IMR-90 (cell line): ENCODE data around the gene C21orf91. TPM values are rescaled to one million over a fixed set of nuclear protein-coding genes. Genes with fewer than 3 reads are reported as not detected.

Experiments used
- ATAC-seq: fragments of 200-7000 bp; cut with Tn5 transposase; 2 replicates; pipeline ENCODE4 v1.9.1; 2020; ENCODE audit warnings: low read depth, mild to moderate bottlenecking, moderate library complexity
- BruUV-seq: library from RNA; stranded (reverse); fragments of 400-500 nt; replicated peaks from 2 replicates; lab custom pipeline; 2021; lab: Mats Ljungman, UMichigan
- CTCF ChIA-PET: fragments of 300-600 bp; formaldehyde crosslinking; extraction: SDS; loops from one replicate; lab custom pipeline; 2021; ENCODE audit warnings: antibody characterized with exemption; lab: Yijun Ruan, JAX
- POLR2A ChIA-PET: fragments of 300-600 bp; sonication (Branson Sonifier 250); formaldehyde crosslinking; loops from one replicate; lab custom pipeline; 2022; ENCODE audit warnings: antibody characterized with exemption; ENCODE audit not compliant: unreplicated experiment; lab: Charles Lee
- DNase-seq: peaks from one replicate; pipeline ENCODE4 v3.0.0; 2013
- H2AFZ ChIP-seq: replicated peaks from 2 replicates; pipeline ENCODE3; 2013; ENCODE audit warnings: low read length, mild to moderate bottlenecking; ENCODE audit not compliant: poor library complexity
- H2AK5ac ChIP-seq: 2 replicates; pipeline ENCODE4 v1.6.1; 2013; ENCODE audit warnings: low read depth, low read length, inconsistent platforms
- H2AK9ac ChIP-seq: replicated peaks from 2 replicates; pipeline ENCODE3; 2013; ENCODE audit warnings: mild to moderate bottlenecking, low read depth, low read length, moderate library complexity; ENCODE audit not compliant: poor library complexity
- H2BK120ac ChIP-seq: 2 replicates; pipeline ENCODE4 v1.6.1; 2013; ENCODE audit warnings: low read depth, low read length, inconsistent platforms
- H2BK15ac ChIP-seq: 3 replicates; pipeline ENCODE4 v1.6.1; 2013; ENCODE audit warnings: low read depth, low read length, inconsistent platforms
- H2BK20ac ChIP-seq: 2 replicates; pipeline ENCODE4 v1.6.1; 2013; ENCODE audit warnings: low read depth, mild to moderate bottlenecking, inconsistent platforms, low read length, moderate library complexity
- H2BK5ac ChIP-seq: 2 replicates; pipeline ENCODE4 v1.6.1; 2013; ENCODE audit warnings: mild to moderate bottlenecking, low read depth, low read length, inconsistent platforms; ENCODE audit not compliant: poor library complexity, severe bottlenecking
- H3K14ac ChIP-seq: replicated peaks from 2 replicates; pipeline ENCODE4 v1.6.1; 2013; ENCODE audit warnings: low read depth, low read length, inconsistent platforms
- H3K18ac ChIP-seq: 2 replicates; pipeline ENCODE4 v1.6.1; 2013; ENCODE audit warnings: low read depth, low read length, control low read depth
- H3K23ac ChIP-seq: 2 replicates; pipeline ENCODE4 v1.6.1; 2013; ENCODE audit warnings: low read depth, low read length, inconsistent platforms
- H3K27ac ChIP-seq: 2 replicates; pipeline ENCODE4 v1.5.1; 2013; ENCODE audit warnings: mild to moderate bottlenecking, control low read depth, low read length; ENCODE audit not compliant: insufficient read depth
- H3K27me3 ChIP-seq: 2 replicates; pipeline ENCODE4 v1.6.1; 2013; ENCODE audit warnings: low read length; ENCODE audit not compliant: control insufficient read depth, insufficient read depth
- H3K36me3 ChIP-seq: 2 replicates; pipeline ENCODE4 v1.6.1; 2013; ENCODE audit warnings: low read length, mixed read lengths; ENCODE audit not compliant: control insufficient read depth, insufficient read depth
- H3K4ac ChIP-seq: 2 replicates; pipeline ENCODE4 v1.6.1; 2013; ENCODE audit warnings: low read depth, low read length, inconsistent platforms
- H3K4me1 ChIP-seq: 2 replicates; pipeline ENCODE4 v1.6.1; 2013; ENCODE audit warnings: low read length, mixed read lengths; ENCODE audit not compliant: control insufficient read depth, insufficient read depth
- H3K4me2 ChIP-seq: 2 replicates; pipeline ENCODE4 v1.6.1; 2013; ENCODE audit warnings: low read depth, mild to moderate bottlenecking, control low read depth, low read length, moderate library complexity
- H3K4me3 ChIP-seq: 2 replicates; pipeline ENCODE4 v1.5.1; 2013; ENCODE audit warnings: low read depth, mild to moderate bottlenecking, control low read depth, low read length, moderate library complexity; ENCODE audit not compliant: insufficient read depth
- H3K56ac ChIP-seq: 2 replicates; pipeline ENCODE4 v1.6.1; 2013; ENCODE audit warnings: low read length, inconsistent platforms; ENCODE audit not compliant: insufficient read depth; ENCODE audit errors: extremely low read depth
- H3K79me1 ChIP-seq, 2 experiments: 2 replicates each; pipeline ENCODE4 v1.6.1; 2013; ENCODE audit warnings: low read length in 2 of 2, inconsistent platforms in 1 of 2, low read depth in 1 of 2
- H3K9ac ChIP-seq: 2 replicates; pipeline ENCODE4 v1.6.1; 2013; ENCODE audit warnings: low read depth, low read length, control low read depth
- H3K9me1 ChIP-seq: 2 replicates; pipeline ENCODE4 v1.6.1; 2013; ENCODE audit warnings: low read length, inconsistent platforms; ENCODE audit not compliant: insufficient read depth
- H3K9me3 ChIP-seq: 2 replicates; pipeline ENCODE4 v1.6.1; 2013; ENCODE audit warnings: low read length; ENCODE audit not compliant: control insufficient read depth, insufficient read depth
- H4K20me1 ChIP-seq: 2 replicates; pipeline ENCODE4 v1.6.1; 2013; ENCODE audit warnings: low read length, inconsistent platforms; ENCODE audit not compliant: insufficient read depth
- H4K5ac ChIP-seq: 2 replicates; pipeline ENCODE4 v1.6.1; 2013; ENCODE audit warnings: mild to moderate bottlenecking, low read depth, low read length, control low read depth
- H4K8ac ChIP-seq, 2 experiments: 2 replicates each; pipeline ENCODE4 v1.6.1; 2013; ENCODE audit warnings: low read depth in 2 of 2, low read length in 2 of 2, control low read depth in 1 of 2, inconsistent platforms in 1 of 2
- H4K91ac ChIP-seq: 2 replicates; pipeline ENCODE4 v1.6.1; 2013; ENCODE audit warnings: low read depth, low read length, inconsistent platforms; ENCODE audit not compliant: insufficient read depth
- USF2 ChIP-seq: fragments of 150-350 bp; IDR thresholded peaks from 2 replicates; pipeline ENCODE4 v1.6.1; 2017; ENCODE audit warnings: mild to moderate bottlenecking, antibody characterized with exemption, low read length, low read depth
- WGBS, 2 experiments: methylation state at CpG; one replicate each; pipeline versions ENCODE4 v1.1.5 to v1.1.7; 2013; ENCODE audit warnings: missing lambda C conversion rate in 2 of 2; ENCODE audit not compliant: insufficient read length in 1 of 2; ENCODE audit errors: extremely low coverage in 2 of 2; 5-methylcytosine and 5-hydroxymethylcytosine counted together
- dilution Hi-C: fragments of 300-500 bp; cut with HindIII; formaldehyde crosslinking; loops from one replicate; pipeline ENCODE4 v1.14.3; 2018; ENCODE audit warnings: low sequenced_read_pairs; ENCODE audit not compliant: unreplicated experiment
- in situ Hi-C: fragments of 300-500 bp; cut with MboI; formaldehyde crosslinking; loops from 3 replicates; pipeline ENCODE4 v1.14.3; 2019; ENCODE audit warnings: low sequenced_read_pairs, inconsistent platforms, mixed read lengths
- intact Hi-C: fragments of 100-400 bp; cut with micrococcal nuclease; formaldehyde crosslinking; loops from 2 replicates; pipeline ENCODE4 v1.10.0; 2022
- polyA plus RNA-seq, 3 experiments: library from polyadenylated mRNA; depleted of rRNA; stranded (reverse); fragments of >200 nt; gene quantifications; 2 replicates each; pipeline ENCODE4 v1.2.3, GENCODE V29; 2012; ENCODE audit warnings: low replicate concordance in 1 of 3
- total RNA-seq: library from RNA; depleted of rRNA; stranded (reverse); fragments of >200 nt; gene quantifications from 2 replicates; pipeline ENCODE4 v1.2.3, GENCODE V29; 2012

The C21orf91 gene
- total and polyA plus RNA-seq, 2 of the 4 experiments (the other 2 are of a cell fraction), result 3.7 to 9.3 TPM

GRCh38 chr21:17765207-17765606 lies 53.9 kb downstream of the C21orf91 start:
- no peaks in the 10 kb centered on the region for H3K9me1 ChIP-seq
- ChIA-PET POLR2A (no interaction called here), CTCF (no interaction called here)
- H2BK20ac ChIP-seq, result no peak overlapping the region
- TF ChIP-seq USF2, result no peak
- H4K8ac ChIP-seq, result no peak overlapping the region
- no peaks in the 10 kb centered on the region for H3K79me1 ChIP-seq
- H2BK5ac ChIP-seq, result no peak overlapping the region
- in situ Hi-C loops, result no loop called here
- H4K5ac ChIP-seq, result no peak overlapping the region
- DNase-seq (no peak), ATAC-seq (no peak)
- no peak overlapping the region for H2BK120ac ChIP-seq
- dilution Hi-C loops, result no loop called here
- H2AK9ac ChIP-seq, result no peak overlapping the region
- H3K14ac ChIP-seq, result no peak overlapping the region
- H3K4ac ChIP-seq, result no peak overlapping the region
- H3K18ac ChIP-seq, result no peak overlapping the region
- H4K20me1 ChIP-seq, result no peaks in the 10 kb centered on the region
- peak overlapping the region; percentile 28 for H2AFZ ChIP-seq
- H3K27ac ChIP-seq, result no peak overlapping the region
- no peaks in the 10 kb centered on the region for H3K36me3 ChIP-seq
- no TSS peak for BruUV-seq
- H3K27me3 ChIP-seq, result no peaks in the 10 kb centered on the region
- no peak overlapping the region for H3K56ac ChIP-seq
- WGBS, 2 experiments, result 83% methylated on average over 1 of the region's 5 CpGs; no CpG with 5 or more reads in 1 of the 2 experiments
- H3K4me3 ChIP-seq, result no peak overlapping the region
- H3K9ac ChIP-seq, result no peak overlapping the region
- H2BK15ac ChIP-seq, result no peak overlapping the region
- H3K4me1 ChIP-seq, result no peaks in the 10 kb centered on the region
- intact Hi-C loops, result no loop called here
- no peaks in the 10 kb centered on the region for H3K9me3 ChIP-seq
- no peak overlapping the region for H3K23ac ChIP-seq
- no peak overlapping the region for H3K4me2 ChIP-seq
- no peak overlapping the region for H2AK5ac ChIP-seq
- H4K91ac ChIP-seq, result no peak overlapping the region
